Lung (tissue), 12 donors: ENCODE data around the gene IL20RA. TPM values are rescaled to one million over a fixed set of nuclear protein-coding genes. Genes with fewer than 3 reads are reported as not detected.

ENCODE experiments used
- ATAC-seq: fragments of 200-7000 bp; cut with Tn5 transposase; one replicate; pipeline ENCODE4 v1.9.1; 2020; ENCODE audit warnings: moderate number of reproducible peaks; ENCODE audit not compliant: insufficient read depth, low FRiP score
- DNase-seq, 3 donors: peaks; one replicate each; pipeline ENCODE4 v3.0.0-alpha.2; 2013 to 2017
- H3K27ac ChIP-seq, 2 donors: one replicate each; pipeline ENCODE4 v1.5.1; 2013; ENCODE audit warnings: mild to moderate bottlenecking in 2 of 2, moderate library complexity in 2 of 2, control low read depth in 1 of 2, inconsistent platforms in 1 of 2, low read depth in 1 of 2, low read length in 1 of 2
- H3K27me3 ChIP-seq, 3 donors: one replicate each; pipeline ENCODE4 v1.5.1; 2013; ENCODE audit warnings: low read length in 2 of 3; ENCODE audit not compliant: control insufficient read depth in 3 of 3, insufficient read depth in 3 of 3
- H3K36me3 ChIP-seq, 4 donors: one replicate each; pipeline ENCODE4 v1.5.1; 2013; ENCODE audit warnings: low read length in 4 of 4, mild to moderate bottlenecking in 1 of 4, moderate library complexity in 1 of 4; ENCODE audit not compliant: control insufficient read depth in 4 of 4, insufficient read depth in 4 of 4
- H3K4me1 ChIP-seq, 5 donors: one replicate each; pipeline ENCODE4 v1.5.1; 2013; ENCODE audit warnings: low read length in 5 of 5, mild to moderate bottlenecking in 2 of 5, moderate library complexity in 1 of 5; ENCODE audit not compliant: control insufficient read depth in 5 of 5, insufficient read depth in 5 of 5
- H3K4me3 ChIP-seq: one replicate; pipeline ENCODE4 v1.5.1; 2013; ENCODE audit warnings: mild to moderate bottlenecking, control low read depth, moderate library complexity
- H3K9ac ChIP-seq, 2 donors: one replicate each; pipeline ENCODE4 v1.5.1; 2013; ENCODE audit warnings: low read length in 2 of 2, control low read depth in 1 of 2; ENCODE audit not compliant: insufficient read depth in 1 of 2
- H3K9me3 ChIP-seq, 4 donors: one replicate each; pipeline ENCODE4 v1.5.1; 2013; ENCODE audit warnings: low read length in 3 of 4, mild to moderate bottlenecking in 1 of 4, moderate library complexity in 1 of 4; ENCODE audit not compliant: control insufficient read depth in 4 of 4, insufficient read depth in 3 of 4
- CTCF ChIP-seq: IDR thresholded peaks from 2 replicates; pipeline ENCODE4 v1.5.1; 2012; ENCODE audit warnings: mild to moderate bottlenecking; ENCODE audit errors: control extremely low read depth, extremely low read depth
- WGBS, 2 donors: extraction: QIAGEN DNeasy Blood & Tissue Kit; methylation state at CpG; one replicate each; pipeline ENCODE4 v1.1.7; 2013; 5-methylcytosine and 5-hydroxymethylcytosine counted together
- polyA plus RNA-seq, 2 donors: library from polyadenylated mRNA; stranded (reverse); fragments of 200-250 nt; gene quantifications; one replicate each; pipeline ENCODE4 v1.2.1, GENCODE V29; 2013
- total RNA-seq, 2 donors: library from RNA; depleted of rRNA in 1 of 2; stranded (reverse); fragments of >200 nt in 1 of 2; gene quantifications; one replicate each; pipeline ENCODE4 v1.2.1, GENCODE V29; 2014 to 2021
- donor health status: control.
- donor health status: control.
- donor health status: Bipolar disorder and iron deficiency.
- donor health status: healthy.
- donor health status: DM: yes; HTN: yes; CAD: no.

The IL20RA gene
- total and polyA plus RNA-seq, 4 donors = 3.7 to 16.2 (median 6.7) TPM

DNA sequence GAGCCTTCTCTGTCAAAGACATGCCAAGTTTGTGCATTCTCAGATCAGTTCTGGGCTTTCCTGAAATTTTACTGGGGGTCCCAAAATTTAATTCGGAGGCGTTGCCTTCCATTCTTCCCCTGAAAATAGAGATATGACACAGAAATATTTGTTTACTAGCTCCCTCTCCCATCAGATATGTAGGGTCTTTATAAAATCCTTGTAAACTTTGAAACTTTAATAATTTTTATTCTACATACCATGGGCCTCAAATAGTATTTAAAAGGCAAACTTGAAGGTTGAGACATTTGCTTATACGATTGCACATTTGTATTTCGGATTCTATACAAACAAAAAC, 54.6 kb downstream of the IL20RA start:
- Histone ChIP-seq H3K27ac (no peak overlapping the region), H3K4me1 (peaks cover 0 to 17% (median 6%) of the 10 kb centered on the region in 5 donors), H3K4me3 (no peak overlapping the region), H3K36me3 (no peaks in the 10 kb centered on the region), H3K27me3 (peaks cover 0 to 18% (median 0%) of the 10 kb centered on the region in 3 donors), H3K9ac (no peak overlapping the region), H3K9me3 (no peaks in the 10 kb centered on the region)
- ATAC-seq = no peak
- TF ChIP-seq CTCF = no peak
- 31 to 40% methylated on average over 4 of the region's 4 CpGs for WGBS, 2 donors
- DNase-seq = no peak

- TF ChIP-seq CTCF = no peak
- DNase-seq (peak; percentile 65 to 74 (median 74)), ATAC-seq (peak; percentile 34)
- Histone ChIP-seq H3K36me3 (no peaks in the 10 kb centered on the region), H3K27me3 (peaks cover 0 to 18% (median 0%) of the 10 kb centered on the region in 3 donors), H3K9ac (peak overlapping the region in 1 of 2 donors; percentile 7), H3K27ac (no peak overlapping the region), H3K4me1 (peaks cover 0 to 17% (median 6%) of the 10 kb centered on the region in 5 donors), H3K9me3 (no peaks in the 10 kb centered on the region), H3K4me3 (no peak overlapping the region)
- WGBS, 2 donors = 1 to 5% methylated on average over 40 of the region's 40 CpGs
These were observed 55.1 kb downstream of the IL20RA start for GRCh38 chr6:136989571-136990241.

- H3K9ac ChIP-seq = no peak overlapping the region
- WGBS, 2 donors = 51% methylated on average over 4 of the region's 4 CpGs
- TF ChIP-seq CTCF = no peak
- H3K27ac ChIP-seq = no peak overlapping the region
- H3K4me1 ChIP-seq = peaks cover 0 to 17% (median 6%) of the 10 kb centered on the region in 5 donors
- H3K9me3 ChIP-seq = no peaks in the 10 kb centered on the region
- no peaks in the 10 kb centered on the region for H3K36me3 ChIP-seq
- H3K27me3 ChIP-seq = peaks cover 0 to 18% (median 0%) of the 10 kb centered on the region in 3 donors
- ATAC-seq (no peak), DNase-seq (no peak)
- H3K4me3 ChIP-seq = no peak overlapping the region
These were observed 57.2 kb downstream of the IL20RA start for GRCh38 chr6:136987526-136987925.

DNA sequence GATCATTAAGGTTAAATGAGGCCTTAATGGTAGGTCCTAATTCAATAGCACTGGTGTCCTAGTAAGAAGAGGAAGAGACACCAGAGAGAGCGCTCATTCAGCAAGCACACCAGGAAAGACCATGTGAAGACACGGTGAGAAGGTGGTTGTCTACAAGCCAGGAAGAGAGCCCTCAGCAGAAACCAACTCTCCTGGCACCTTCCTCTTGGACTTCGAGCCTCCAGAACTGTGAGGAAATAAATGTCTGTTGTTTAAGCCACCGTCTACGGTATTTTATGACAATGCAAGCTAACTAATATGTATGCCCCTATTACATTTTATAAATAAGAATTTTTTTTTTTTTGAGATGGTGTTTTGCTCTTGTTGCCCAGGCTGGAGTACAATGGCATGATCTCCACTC, 59.3 kb downstream of the IL20RA start:
- no peak for DNase-seq
- Histone ChIP-seq H3K9me3 (no peaks in the 10 kb centered on the region), H3K27me3 (peaks cover 0 to 13% (median 0%) of the 10 kb centered on the region in 3 donors), H3K4me1 (peaks cover 0 to 14% (median 6%) of the 10 kb centered on the region in 5 donors), H3K9ac (no peak overlapping the region), H3K4me3 (no peak overlapping the region), H3K36me3 (no peaks in the 10 kb centered on the region), H3K27ac (no peak overlapping the region)
- WGBS, 2 donors = 89 to 93% methylated on average over 5 of the region's 5 CpGs
- TF ChIP-seq CTCF = no peak
- ATAC-seq = no peak
